Prostate gland (tissue), 2 donors: ENCODE measurements around the gene ST6GALNAC3.

Experiments
- CTCF ChIP-seq, 4 experiments: fragments of 200-600 bp in 2 of 4; fragments of 450-650 bp in 2 of 4; sonication (generic) in 2 of 4; IDR thresholded peaks; 1 replicate in 3 of 4; 2 replicates in 1 of 4; pipeline ENCODE4 v1.5.1; 2016 to 2019; ENCODE audit warnings: antibody characterized with exemption in 4 of 4, mild to moderate bottlenecking in 2 of 4, moderate library complexity in 2 of 4
- POLR2A ChIP-seq: fragments of 450-650 bp; IDR thresholded peaks from one replicate; pipeline ENCODE4 v1.6.1; 2016; ENCODE audit warnings: antibody characterized with exemption, mild to moderate bottlenecking

- no peak for TF ChIP-seq CTCF (IDR thresholded peaks at IDR 0.05)
- TF ChIP-seq POLR2A: no peak
Observed at GRCh38 chr1:76224752-76225151, 150.2 kb downstream of the ST6GALNAC3 start.
